Dermis microvascular lymphatic vessel endothelial cell (primary cell): Measurements from ENCODE around the gene STN1. TPM values are rescaled to one million over a fixed set of nuclear protein-coding genes. Genes with fewer than 3 reads are reported as not detected.
A peak's percentile ranks its signal among the peaks of the same experiment; 100 is the strongest.

Experiments used
- DNase-seq, 2 donors: peaks; one replicate each; pipeline versions ENCODE4 v3.0.0 to v3.0.0-alpha.2; 2010; ENCODE audit warnings: low read depth in 2 of 2
- total RNA-seq: library from RNA; depleted of rRNA; stranded (reverse); fragments of >200 nt; gene quantifications from 2 replicates; pipeline ENCODE4 v1.2.1, GENCODE V29; 2014

STN1 gene
- total RNA-seq, 1 donor from 2014 or later, result 20.5 TPM

DNA sequence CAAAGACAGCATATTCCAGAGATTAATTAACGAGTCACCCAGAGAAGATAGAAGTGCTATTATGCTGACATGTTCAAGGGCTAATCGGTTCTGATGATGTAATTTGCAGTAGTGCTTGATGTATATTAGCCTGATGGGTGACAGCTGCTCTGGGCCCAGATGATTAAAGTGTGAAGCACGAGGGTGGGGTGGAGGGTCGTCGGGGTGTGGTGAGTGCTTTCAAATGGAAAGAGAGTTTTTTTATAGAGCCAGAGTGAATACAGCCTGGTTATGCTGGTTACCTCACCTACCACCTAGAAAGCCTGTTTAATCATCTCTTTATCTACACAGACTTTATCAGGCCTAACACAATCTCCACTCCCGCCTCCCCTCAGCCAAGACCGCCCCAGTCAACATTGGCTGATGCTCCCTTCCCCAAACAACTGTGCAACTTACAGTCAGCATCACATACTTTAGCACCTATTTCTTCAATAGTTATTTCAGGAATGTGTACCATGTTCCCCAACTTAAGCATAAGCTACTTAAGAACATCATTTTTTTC lies 11.5 kb upstream of the STN1 start:
- DNase-seq, result no peak

DNA sequence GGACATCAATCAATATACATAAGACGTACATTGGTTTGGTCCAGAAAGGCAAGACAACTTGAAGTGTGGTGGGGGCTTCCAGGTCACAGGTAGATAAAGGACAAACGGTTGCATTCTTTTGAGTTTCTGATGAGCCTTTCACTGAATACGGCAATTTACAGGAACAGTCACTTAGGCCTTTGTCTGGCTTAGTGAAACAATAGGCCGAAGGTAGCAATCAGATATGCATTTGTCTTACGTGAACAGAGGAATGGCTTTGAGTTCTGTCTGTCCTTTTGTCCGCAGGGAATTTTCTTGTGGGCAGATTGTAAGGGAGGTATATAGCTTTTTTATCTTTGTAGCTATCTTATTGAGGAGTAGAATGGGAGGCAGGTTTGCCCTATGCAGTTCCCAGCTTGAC lies 10.8 kb upstream of the STN1 start:
- no peak for DNase-seq

DNA sequence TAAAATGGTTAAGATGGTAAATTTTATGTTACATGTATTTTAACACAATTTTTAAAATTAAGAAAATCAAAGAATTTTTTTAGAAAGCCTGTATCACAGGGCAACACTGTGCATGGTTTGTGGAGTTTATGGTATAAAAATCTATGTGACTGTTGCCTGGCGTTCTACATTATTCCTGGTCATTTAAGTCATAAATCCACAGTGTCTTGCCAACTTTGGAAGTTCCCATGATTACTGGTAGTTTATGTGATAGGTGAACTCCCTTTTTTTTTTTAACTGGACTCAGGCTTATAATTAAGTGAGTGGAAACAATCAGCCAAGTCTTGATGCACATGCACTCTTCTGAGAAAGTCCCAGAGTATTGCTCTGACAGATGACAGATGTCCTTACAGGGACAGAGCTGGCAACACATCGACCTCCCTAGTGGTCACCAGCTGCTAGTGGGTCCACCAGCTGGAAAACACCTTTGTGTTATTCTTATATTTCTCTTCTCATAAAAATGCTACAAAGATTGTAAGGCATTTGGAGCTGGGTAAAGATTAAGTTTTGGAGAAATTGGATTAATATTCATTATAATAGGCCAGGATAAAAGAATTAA lies 8.8 kb upstream of the STN1 start:
- DNase-seq, result no peak

DNA sequence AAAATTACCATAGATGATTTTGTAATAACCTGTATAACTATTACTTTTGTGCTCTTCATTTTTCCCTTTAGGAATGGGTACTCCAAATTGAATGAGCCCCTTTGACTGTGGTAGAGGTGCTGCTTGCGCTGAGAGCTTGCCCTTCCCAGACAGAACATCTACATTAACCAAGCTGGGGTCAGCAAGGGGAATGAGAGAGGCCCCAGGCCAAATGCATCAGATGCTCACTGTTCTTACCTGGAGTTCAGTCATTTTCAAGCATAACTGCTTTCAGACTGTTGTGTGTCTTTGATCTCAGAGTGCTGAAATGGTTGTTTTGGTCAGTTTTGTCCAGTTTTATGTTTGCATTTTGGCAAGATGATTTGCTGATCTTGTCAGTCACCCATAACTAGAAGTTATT lies 7.6 kb upstream of the STN1 start:
- no peak for DNase-seq

DNA sequence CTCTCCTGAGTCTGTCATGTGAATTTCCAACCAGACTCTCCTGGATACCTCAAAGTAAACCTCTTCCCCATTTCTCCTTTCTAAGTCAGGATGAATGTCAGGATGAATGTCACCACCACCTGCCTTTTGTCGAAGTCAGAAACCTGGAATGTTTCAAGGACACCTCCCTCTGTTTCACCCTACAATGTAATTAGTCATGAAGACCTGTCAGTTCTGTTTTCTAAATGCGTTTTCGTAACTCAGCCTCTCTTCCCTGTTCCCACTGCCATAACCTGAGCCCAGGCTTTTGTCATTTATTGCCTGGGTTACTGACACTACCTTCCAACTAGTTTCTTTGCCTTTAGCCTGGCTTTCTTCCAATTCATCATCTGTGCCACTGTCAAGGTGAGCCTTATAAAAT lies 5.5 kb upstream of the STN1 start:
- no peak for DNase-seq

DNA sequence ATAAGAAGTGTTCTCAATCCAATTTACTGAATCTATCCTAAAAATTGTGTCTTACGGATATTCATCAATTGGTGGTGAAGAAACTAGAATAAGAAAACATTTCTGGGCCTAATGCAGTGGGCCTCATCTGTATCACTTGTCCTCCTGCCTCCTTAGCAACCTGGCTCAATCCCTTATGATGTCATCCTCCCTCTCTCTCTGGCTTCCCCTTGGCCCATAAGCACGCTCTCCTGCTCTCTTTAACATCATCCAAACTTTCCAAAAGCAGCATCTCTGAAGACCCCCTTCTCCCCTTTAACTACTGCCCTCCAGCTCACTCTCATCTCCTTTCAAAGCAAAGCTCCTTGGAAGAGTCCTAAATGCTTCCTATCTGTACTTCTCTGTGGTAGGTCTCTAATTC lies 4.7 kb upstream of the STN1 start:
- no peak for DNase-seq

DNA sequence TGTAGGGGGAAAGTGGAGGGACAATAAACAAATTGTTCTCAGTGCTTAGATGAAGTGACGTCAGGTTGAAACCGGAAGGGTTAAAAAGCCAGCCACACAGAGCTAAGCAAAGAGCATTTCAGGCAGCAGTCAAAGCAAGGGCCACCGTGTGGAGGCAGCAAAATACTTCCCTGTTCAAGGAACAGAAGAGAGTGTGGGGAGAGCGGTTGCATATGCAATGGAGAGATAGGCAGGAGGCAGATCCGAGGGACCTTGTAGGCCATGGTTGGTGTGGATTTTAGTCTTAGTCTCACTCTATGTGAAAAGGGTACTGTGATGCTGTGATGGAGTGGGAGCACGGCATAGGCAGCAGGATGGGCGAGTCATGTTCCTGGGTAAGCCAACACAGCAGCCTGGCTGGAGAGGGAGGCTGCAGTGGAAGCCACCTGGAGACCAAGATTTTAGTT lies 3.8 kb upstream of the STN1 start:
- DNase-seq, result peak in 1 of 2 donors; percentile 37

DNA sequence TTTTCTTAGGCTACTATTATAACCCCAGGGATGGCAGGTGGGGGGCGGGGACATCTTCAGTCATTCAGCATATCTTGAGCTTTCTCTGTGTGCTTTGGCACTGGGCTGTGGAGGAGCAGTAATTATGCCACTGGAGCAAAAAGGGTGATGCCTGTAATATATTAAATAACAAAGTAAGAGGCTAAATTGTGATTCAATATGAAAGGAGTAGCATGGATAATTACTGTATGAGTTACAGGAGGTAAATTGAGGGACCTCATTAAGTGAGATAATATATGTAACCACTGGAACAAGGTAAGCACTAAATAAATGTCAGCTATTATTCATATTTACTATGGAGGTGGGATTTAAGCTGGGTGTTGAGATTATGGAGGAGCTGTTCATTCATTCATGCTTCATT lies 3.3 kb upstream of the STN1 start:
- DNase-seq, result no peak

DNA sequence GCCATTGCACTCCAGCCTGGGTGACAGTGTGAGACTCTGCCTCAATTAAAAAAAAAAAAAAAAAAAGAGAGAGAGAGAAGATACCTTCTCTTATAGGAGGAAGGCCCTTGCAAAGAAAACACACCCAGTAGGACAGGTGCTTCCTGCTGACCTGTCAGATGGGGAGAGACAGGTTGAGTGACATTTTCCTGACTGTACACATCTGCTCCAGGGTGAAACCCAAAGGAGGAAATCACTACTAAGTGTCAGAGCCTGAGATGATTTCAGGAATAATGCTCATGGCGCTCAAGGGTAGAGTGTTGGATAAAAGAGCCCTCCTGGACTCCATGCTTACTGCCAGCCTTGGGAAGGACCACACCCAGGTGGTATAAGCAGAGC lies 1.7 kb upstream of the STN1 start:
- no peak for DNase-seq

DNA sequence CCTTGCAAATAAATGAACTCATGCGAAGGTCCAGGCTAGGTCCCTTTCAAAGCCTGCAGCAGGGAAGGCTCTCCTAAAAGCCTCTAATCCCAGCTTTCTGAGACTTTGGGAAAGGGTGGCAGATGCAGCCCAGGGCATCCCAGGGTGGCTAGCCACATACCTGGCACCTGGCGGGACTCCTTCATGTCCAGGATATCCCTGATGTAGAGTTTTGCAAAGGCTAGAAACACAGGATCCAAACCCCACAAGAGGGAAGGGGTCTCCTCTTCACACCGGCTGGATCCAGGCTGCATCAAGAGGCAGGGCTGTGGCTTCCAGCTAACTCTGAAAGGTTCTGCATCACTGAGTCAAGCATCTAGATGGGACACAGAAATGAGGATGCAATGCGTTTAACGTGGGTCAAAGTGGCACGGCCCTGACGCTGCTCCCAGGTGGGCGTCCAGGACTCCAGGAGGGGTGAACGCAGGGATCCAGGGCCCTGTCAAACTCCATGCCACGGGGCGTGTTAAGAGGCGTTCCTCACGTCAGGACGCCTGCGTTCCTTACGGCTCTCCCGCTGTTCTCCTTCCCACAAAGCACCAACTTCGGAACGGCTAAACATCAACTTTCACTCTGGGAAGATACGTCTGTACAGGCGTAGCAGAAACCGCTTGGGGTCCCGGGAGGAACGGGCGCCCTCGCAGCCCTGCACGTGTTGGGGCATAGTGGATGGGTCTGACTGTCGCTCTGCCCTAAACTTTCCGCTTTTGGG lies 507 bp downstream of the STN1 start:
- DNase-seq, result no peak

DNA sequence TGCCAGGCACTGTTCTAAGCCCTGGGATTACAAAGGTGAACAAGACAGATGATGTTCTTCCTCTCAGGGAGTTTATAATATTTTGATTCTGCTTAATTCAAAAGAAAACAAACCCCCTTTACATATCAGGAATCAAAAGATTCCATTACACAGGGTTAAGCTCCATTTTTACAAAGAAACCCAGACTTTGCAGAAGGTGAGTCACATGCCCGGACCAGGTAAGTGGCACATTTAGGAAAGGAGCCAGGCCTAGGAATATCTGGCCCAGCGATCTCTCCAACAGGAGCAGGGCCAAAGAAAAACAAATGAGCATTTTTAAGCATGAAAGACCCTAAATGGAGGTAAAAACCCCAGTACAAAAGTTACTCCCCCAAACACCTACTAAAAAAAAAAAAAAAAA lies 1.1 kb downstream of the STN1 start:
- DNase-seq, result no peak

DNA sequence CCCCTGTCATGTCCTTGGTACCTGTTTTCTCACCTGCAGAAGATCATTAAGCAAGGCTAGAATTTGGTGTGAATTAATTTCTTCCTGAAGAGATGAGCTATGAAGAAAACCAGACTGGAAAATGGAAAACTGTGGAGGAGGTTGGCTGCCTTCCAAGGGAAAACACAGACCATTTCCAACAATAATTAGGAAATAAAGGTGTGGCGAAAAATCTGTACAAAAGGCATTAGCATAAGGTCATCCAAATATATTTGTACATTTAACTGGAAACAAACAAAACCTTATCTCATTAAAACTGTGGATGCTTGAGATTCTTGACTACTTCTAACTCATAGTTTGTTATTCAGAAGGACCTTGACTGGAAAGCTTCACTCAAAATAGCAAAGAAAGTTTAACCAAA lies 1.7 kb downstream of the STN1 start:
- DNase-seq, result peak; percentile 56 to 76

DNA sequence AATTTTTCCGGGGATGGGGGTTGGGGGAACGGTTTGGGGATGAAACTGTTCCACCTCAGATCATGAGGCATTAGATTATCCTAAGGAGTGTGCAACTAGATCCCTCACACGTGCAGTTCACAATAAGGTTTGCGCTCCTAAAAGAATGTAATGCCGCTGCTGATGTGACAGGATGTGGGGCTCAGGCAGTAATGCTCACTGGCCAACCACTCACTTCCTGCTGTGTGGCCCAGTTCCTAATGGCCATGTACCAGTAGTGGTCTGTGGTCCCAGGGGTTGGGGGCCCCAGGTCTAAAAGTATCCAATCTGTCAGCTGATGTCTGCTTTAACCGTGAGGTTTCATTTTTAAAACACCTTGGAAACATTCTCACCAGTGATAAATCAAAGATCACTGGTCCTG lies 2.2 kb downstream of the STN1 start:
- peak; percentile 55 to 69 for DNase-seq

DNA sequence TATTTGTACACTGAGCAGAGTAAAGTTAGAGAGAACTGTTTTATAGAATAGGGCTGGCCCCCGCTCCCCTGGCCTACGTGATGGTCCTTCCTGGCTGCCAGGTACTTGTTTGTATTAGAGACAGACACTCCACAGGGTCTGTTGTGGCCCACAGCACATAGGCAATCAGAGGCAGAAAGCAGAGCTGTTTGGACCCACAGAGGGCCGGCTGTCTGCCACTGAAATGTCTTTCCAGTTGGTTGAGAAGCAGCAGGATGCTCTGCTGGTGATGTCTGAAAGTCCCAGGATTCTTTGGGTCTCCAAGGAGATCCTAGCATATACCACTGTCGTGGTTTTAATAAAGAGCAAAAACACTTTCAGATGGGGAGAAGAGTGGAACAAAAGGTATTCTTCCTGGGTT lies 5.2 kb downstream of the STN1 start:
- no peak for DNase-seq

DNA sequence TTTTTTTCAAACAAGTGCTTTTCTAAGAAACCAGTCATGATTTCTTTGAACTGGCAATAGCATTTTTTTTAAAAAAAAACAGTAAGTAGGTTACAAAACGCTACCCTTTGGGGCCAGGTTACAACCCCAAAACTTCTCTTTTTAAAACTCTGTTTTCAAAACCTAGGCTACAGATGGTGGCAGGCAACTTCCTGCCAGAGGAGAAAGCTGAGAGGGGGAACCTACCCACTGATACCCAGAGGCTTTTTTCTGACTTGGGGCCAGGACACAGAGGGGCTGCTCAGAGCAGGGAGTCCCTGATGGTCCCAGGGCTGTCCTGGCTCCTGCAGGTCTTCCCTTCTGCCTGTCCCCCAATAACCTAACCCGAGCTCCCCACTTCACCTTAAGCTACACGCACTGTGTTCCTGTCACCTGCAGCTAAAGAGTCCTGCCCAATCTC lies 6.9 kb downstream of the STN1 start:
- DNase-seq, result no peak

DNA sequence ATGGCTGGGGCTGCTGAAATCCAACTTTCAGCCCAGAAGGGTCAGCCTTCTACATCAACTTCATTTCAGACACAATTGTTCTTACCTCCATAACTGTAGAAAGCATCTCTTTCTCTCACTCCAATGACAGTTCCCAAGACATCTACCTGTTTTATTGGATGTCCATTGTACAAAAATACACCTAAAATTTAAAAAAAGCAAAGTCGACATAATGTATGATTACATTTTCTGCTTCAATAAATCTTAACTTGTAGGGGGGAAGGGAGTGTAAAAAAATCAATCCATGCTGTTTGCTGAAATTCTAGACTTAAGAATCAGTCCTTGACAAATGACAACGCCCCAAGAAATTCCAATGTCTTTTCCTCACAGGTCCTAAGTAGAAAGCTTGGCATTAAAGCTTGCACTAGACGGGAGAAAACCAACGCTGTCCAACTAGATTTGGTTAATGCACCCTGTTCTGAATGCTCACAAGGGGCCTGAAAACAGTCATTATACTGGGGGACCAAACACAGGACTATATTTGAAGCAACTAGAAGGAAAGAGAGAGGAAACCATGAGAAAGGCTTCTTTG lies 7.5 kb downstream of the STN1 start:
- DNase-seq, result no peak

DNA sequence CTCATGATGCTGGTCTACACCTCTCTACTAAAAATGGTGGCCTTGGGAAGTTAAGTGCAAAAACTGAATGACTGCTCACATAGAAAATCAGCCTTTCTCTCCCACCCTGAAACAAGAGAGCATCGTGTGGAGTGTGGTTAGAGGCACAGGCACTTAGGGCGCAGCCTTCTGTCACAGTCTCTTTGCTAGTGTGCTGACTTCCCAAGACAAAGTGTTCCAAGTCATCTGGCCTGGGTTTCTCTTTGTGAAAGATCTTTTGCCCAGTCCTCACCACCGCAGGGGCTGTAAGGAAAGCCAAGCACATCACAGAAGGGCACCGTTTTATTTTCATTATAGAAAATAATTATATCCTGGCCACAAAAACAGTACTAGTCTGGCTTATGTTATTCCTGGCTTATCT lies 12.5 kb downstream of the STN1 start:
- no peak for DNase-seq

DNA sequence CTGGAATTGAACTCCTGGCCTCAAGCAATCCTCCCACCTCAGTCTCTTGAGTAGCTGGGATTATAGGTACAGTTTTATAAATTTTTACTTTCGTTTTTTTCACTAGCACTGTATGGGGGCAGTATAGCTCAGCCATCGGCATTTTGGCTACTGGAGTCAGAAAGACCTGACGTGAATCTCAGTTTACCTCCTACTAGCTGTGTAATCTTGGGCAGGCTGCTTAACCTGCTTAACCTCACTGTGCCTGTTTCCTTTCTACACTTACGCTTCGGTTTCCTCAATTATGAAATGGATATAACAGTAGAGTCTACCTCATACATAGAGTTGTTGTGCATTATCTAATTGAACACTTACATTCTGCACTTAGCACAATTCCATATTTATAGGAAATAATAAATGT lies 16.7 kb downstream of the STN1 start:
- peak in 1 of 2 donors; percentile 48 for DNase-seq

DNA sequence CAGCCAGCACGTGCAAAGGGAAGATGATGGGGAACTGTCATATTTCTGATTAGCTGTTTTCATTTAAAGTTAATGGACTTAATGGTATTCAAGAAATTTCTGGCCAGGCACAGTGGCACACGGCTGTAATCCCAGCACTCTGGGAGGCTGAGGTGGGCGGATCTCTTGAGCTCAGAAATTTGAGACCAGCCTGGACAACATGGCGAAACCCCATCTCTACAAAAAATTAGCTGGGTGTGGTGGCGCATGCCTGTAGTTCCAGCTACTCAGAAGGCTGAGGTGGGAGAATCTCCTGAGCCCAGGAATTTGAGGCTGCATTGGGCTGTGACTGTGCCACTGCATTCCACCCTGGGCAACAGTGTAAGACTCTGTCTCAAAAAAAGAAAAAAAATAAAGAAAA lies 18.7 kb downstream of the STN1 start:
- DNase-seq, result no peak

DNA sequence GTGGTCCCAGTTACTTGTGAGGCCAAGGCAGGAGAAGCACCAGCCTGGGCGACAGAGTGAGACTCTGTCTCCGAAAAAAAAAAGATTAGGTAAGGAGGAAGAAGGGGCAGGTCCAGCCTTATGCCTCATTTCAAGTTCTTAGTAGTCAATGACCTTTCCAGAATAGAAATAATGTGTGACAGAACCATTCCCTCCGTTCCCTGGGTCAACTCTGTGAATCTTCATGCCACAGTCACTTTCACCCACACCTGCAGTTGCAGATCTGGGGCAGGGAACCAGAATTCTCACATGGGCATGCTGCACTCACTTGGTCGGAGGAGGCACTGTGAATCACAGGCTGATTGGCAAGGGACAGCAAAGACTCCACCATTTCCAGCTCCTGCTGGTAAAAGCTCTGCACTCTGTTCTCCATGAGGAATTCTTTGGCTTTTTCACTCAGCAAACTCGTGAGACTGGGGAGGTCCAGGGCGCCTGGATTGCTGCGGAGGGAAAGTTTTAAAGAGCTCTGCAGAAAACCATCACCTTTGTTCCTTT lies 20.7 kb downstream of the STN1 start:
- DNase-seq, result no peak

DNA sequence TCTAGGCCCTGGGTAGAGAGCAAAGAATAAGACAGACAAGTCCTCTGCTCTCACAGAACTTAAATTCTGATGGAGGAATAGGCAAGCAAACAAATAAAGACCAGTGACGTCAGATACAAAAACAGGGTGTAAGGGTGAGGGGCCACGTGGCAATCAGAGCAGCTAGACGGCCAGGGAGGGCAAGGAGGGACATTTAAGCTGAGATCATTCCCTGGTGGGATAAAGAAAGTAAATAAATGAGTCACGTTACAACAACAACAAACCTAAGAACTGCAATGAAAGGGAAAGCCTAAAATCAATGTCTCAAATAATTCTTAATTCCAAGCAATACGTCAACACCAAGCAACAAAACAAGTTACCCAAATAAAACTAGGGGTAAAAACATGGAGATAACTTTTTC lies 21.8 kb downstream of the STN1 start:
- DNase-seq, result peak in 1 of 2 donors; percentile 67

DNA sequence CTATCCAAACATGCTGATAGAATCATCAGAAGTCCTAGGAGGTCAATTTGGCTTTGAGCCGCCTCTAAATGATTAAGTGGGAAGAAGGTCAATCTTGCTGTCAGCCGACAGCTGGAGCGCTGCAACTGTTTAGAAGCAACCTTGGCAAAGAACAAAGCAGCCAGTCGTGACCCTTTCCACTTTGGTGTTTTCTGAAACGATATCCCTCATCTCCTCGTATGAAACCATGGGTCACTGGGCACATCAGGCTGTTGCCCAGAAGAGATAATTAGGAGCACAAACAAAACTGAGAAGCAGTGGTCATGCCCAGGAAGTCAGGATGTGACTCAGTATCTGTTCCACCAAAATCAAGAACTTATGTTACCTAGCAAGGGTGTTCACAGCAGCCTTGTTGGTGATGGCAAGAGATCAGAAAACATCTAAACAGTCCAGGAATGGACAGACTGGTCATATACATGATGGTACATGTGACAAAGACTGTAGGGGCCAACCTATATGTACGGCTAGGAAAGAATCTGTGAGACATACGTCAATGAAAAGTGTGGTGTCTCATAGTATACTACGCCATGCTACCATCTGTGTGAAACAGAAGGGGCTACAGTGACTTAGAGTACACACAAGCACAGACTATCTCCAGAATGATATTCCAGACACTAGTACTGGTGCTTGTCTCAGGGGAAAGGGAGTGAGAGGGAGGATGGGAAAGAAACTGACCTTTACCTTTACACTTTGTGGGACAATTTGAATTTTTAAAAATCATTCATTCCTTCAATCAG lies 22.4 kb downstream of the STN1 start:
- peak in 1 of 2 donors; percentile 80 for DNase-seq
